Esophagus mucosa (tissue), 1 donor: ENCODE results near the gene SERPINB10. TPM values are rescaled to one million over a fixed set of nuclear protein-coding genes. Genes with fewer than 3 reads are reported as not detected.

Experiments used
- ATAC-seq: fragments of 200-7000 bp; cut with Tn5 transposase; one replicate; pipeline ENCODE4 v1.9.1; 2020
- total RNA-seq: library from RNA; stranded (reverse); gene quantifications from one replicate; pipeline ENCODE4 v1.2.4, GENCODE V29; 2023
- donor health status: DM: yes; HTN: yes; CAD: no.

Gene SERPINB10
- total RNA-seq, 1 donor from 2014 or later: 0.36 TPM

- ATAC-seq: peak; percentile 97
Measured at GRCh38 chr18:63949068-63949737, 41.4 kb downstream of the SERPINB10 start, which contains the start of gene HMSD. TSS of gene HMSD (plus strand) at chr18:63949301. CDS start at chr18:63953456, 4,155 bp downstream.

- no peak for ATAC-seq
Measured at GRCh38 chr18:63951302-63951705, 43.5 kb downstream of the SERPINB10 start.

GRCh38 chr18:63953811-63954210 lies 46.1 kb downstream of the SERPINB10 start:
- no peak for ATAC-seq

- no peak for ATAC-seq
Measured at GRCh38 chr18:63956755-63957154, 49.0 kb downstream of the SERPINB10 start.

- no peak for ATAC-seq
Measured at GRCh38 chr18:63960891-63961290, 53.1 kb downstream of the SERPINB10 start.

- ATAC-seq: no peak
Measured at GRCh38 chr18:63961435-63961980, 53.8 kb downstream of the SERPINB10 start.

- ATAC-seq: peak; percentile 70
Measured at GRCh38 chr18:63962137-63962536, 54.4 kb downstream of the SERPINB10 start.

- peak; percentile 71 for ATAC-seq
Measured at GRCh38 chr18:63963615-63964256, 56.0 kb downstream of the SERPINB10 start.

GRCh38 chr18:63964908-63965307 lies 57.1 kb downstream of the SERPINB10 start:
- no peak for ATAC-seq

- peak; percentile 30 for ATAC-seq
Measured at GRCh38 chr18:63965716-63966330, 58.1 kb downstream of the SERPINB10 start.

GRCh38 chr18:63969942-63970808 lies 62.4 kb downstream of the SERPINB10 start, which contains the start of gene SERPINB8:
TSS of gene SERPINB8 (plus strand) at chr18:63970081. CDS start at chr18:63978309, 8,228 bp downstream.
- peak; percentile 95 for ATAC-seq

- ATAC-seq: peak; percentile 76
Measured at GRCh38 chr18:63970809-63971205, 63.0 kb downstream of the SERPINB10 start.

- no peak for ATAC-seq
Measured at GRCh38 chr18:63971320-63972001, 63.7 kb downstream of the SERPINB10 start.

GRCh38 chr18:63972002-63972376 lies 64.2 kb downstream of the SERPINB10 start:
- ATAC-seq: no peak

- ATAC-seq: no peak
Measured at GRCh38 chr18:63974991-63975390, 67.2 kb downstream of the SERPINB10 start.

- ATAC-seq: no peak
Measured at GRCh38 chr18:63975628-63976027, 67.9 kb downstream of the SERPINB10 start.

- no peak for ATAC-seq
Measured at GRCh38 chr18:63977040-63977439, 69.3 kb downstream of the SERPINB10 start.

- ATAC-seq: peak; percentile 68
Measured at GRCh38 chr18:63979409-63979920, 71.7 kb downstream of the SERPINB10 start.

- no peak for ATAC-seq
Measured at GRCh38 chr18:63980027-63980426, 72.3 kb downstream of the SERPINB10 start.

- ATAC-seq: no peak
Measured at GRCh38 chr18:63980896-63981460, 73.2 kb downstream of the SERPINB10 start.

- no peak for ATAC-seq
Measured at GRCh38 chr18:63981719-63982118, 74.0 kb downstream of the SERPINB10 start.
